Measurements from ENCODE around the gene C22orf23.

C22orf23 gene

GRCh38 chr22:37926771-37927636, 26.4 kb downstream of the C22orf23 start:
- in situ Hi-C loops (cut with MboI; ENCODE audit: low sequenced_read_pairs): no loop called here

- in situ Hi-C loops (cut with MboI; ENCODE audit: low sequenced_read_pairs): no loop called here
Observed at GRCh38 chr22:37926358-37926757, 27.0 kb downstream of the C22orf23 start.

GRCh38 chr22:37925767-37926166, 27.6 kb downstream of the C22orf23 start:
- in situ Hi-C loops (cut with MboI; ENCODE audit: low sequenced_read_pairs): no loop called here

GRCh38 chr22:37925330-37925729, 28.1 kb downstream of the C22orf23 start:
- in situ Hi-C loops (cut with MboI; ENCODE audit: low sequenced_read_pairs): no loop called here

- in situ Hi-C loops (cut with MboI; ENCODE audit: low sequenced_read_pairs): no loop called here
Observed at GRCh38 chr22:37924386-37925065, 28.9 kb downstream of the C22orf23 start.

- in situ Hi-C loops (cut with MboI; ENCODE audit: low sequenced_read_pairs): no loop called here
Observed at GRCh38 chr22:37923927-37924326, 29.5 kb downstream of the C22orf23 start.

- in situ Hi-C loops (cut with MboI; ENCODE audit: low sequenced_read_pairs): no loop called here
Observed at GRCh38 chr22:37922191-37922590, 31.2 kb downstream of the C22orf23 start.

- in situ Hi-C loops (cut with MboI; ENCODE audit: low sequenced_read_pairs): no loop called here
Observed at GRCh38 chr22:37920126-37920525, 33.3 kb downstream of the C22orf23 start.

- in situ Hi-C loops (cut with MboI; ENCODE audit: low sequenced_read_pairs): no loop called here
Observed at GRCh38 chr22:37918580-37919270, 34.7 kb downstream of the C22orf23 start.

- in situ Hi-C loops (cut with MboI; ENCODE audit: low sequenced_read_pairs): no loop called here
Observed at GRCh38 chr22:37917874-37918548, 35.4 kb downstream of the C22orf23 start.

- in situ Hi-C loops (cut with MboI; ENCODE audit: low sequenced_read_pairs): no loop called here
Observed at GRCh38 chr22:37916311-37916710, 37.1 kb downstream of the C22orf23 start.

- in situ Hi-C loops (cut with MboI; ENCODE audit: low sequenced_read_pairs): no loop called here
Observed at GRCh38 chr22:37913233-37913721, 40.1 kb downstream of the C22orf23 start.

GRCh38 chr22:37912171-37912570, 41.2 kb downstream of the C22orf23 start:
- in situ Hi-C loops (cut with MboI; ENCODE audit: low sequenced_read_pairs): no loop called here

- in situ Hi-C loops (cut with MboI; ENCODE audit: low sequenced_read_pairs): no loop called here
Observed at GRCh38 chr22:37911697-37912096, 41.7 kb downstream of the C22orf23 start.

GRCh38 chr22:37910890-37911672, 42.3 kb downstream of the C22orf23 start:
- in situ Hi-C loops (cut with MboI; ENCODE audit: low sequenced_read_pairs): no loop called here

- in situ Hi-C loops (cut with MboI; ENCODE audit: low sequenced_read_pairs): no loop called here
Observed at GRCh38 chr22:37909766-37910165, 43.6 kb downstream of the C22orf23 start.

GRCh38 chr22:37907036-37907954, 46.1 kb downstream of the C22orf23 start:
- in situ Hi-C loops (cut with MboI; ENCODE audit: low sequenced_read_pairs): no loop called here

- in situ Hi-C loops (cut with MboI; ENCODE audit: low sequenced_read_pairs): no loop called here
Observed at GRCh38 chr22:37906364-37907008, 46.9 kb downstream of the C22orf23 start.
